RCC 7860 (cell line): ENCODE results near the gene SDR42E2.

Experiments used
- DNase-seq: peaks from one replicate; pipeline ENCODE4 v3.0.0-alpha.2; 2015; ENCODE audit warnings: low spot score
- FAIRE-seq: peaks from 2 replicates; lab custom pipeline; 2012; peaks lifted over from hg19 to GRCh38; lab: Jason Lieb, UNC

The SDR42E2 gene

DNA sequence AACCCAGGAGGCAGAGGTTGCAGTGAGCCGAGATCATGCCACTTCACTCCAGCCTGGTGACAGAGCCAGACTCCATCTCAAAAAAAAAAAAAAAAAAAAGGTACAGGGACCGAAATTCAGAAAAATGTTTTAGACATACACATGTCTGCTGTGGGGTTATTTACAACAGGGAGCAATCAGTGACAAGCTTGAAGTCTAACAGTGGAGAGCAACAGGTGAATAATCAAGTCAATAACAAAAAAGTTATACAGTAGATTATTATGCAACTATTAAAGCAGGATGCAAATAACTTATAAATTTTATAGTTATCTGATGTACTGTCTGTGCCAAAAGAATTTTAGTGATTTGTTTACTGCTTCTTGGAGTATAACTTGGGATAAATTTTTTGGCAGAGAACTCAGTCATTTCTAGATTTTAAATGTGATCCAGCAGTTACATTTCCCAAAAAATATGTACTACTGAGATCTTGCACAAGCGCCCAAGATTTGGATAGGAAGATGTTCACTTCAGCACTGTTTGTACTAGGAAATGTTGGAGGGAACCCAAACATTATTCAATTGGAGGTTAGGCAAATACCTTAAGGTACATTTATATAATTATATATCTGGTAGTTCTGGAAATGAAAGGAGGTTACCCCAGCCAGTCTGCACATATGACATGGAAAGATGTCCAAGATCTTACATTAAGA, 77.9 kb downstream of the SDR42E2 start:
- FAIRE-seq, result no peak
- no peak for DNase-seq
